Stimulated activated CD4-positive, alpha-beta T cell treated with anti-CD3 and anti-CD28 coated beads, TNF-alpha, amount 100 ng/mL, for 1 hour (primary cell): Measurements from ENCODE around the gene TNS3.

ENCODE experiments used
- DNase-seq, 3 donors: peaks; one replicate each; pipeline ENCODE4 v3.0.0-alpha.2; 2020; ENCODE audit warnings: low read depth in 3 of 3, low spot score in 1 of 3

Gene TNS3

GRCh38 chr7:47375121-47375938, 206.6 kb downstream of the TNS3 start:
- DNase-seq: no peak

- DNase-seq: no peak
These were observed 207.4 kb downstream of the TNS3 start for GRCh38 chr7:47374538-47374937.

GRCh38 chr7:47373871-47374451, 207.9 kb downstream of the TNS3 start:
- no peak for DNase-seq

GRCh38 chr7:47371733-47372368, 210.1 kb downstream of the TNS3 start:
- DNase-seq: no peak

GRCh38 chr7:47371317-47371716, 210.6 kb downstream of the TNS3 start:
- DNase-seq: no peak

- no peak for DNase-seq
These were observed 211.4 kb downstream of the TNS3 start for GRCh38 chr7:47370461-47371042.

- no peak for DNase-seq
These were observed 212.2 kb downstream of the TNS3 start for GRCh38 chr7:47369736-47370135.

GRCh38 chr7:47368190-47368812, 213.6 kb downstream of the TNS3 start:
- no peak for DNase-seq

- no peak for DNase-seq
These were observed 214.5 kb downstream of the TNS3 start for GRCh38 chr7:47367369-47367768.

- DNase-seq: no peak
These were observed 215.0 kb downstream of the TNS3 start for GRCh38 chr7:47366960-47367359.

GRCh38 chr7:47366211-47366610, 215.7 kb downstream of the TNS3 start:
- no peak for DNase-seq

- no peak for DNase-seq
These were observed 218.9 kb downstream of the TNS3 start for GRCh38 chr7:47362984-47363383.

GRCh38 chr7:47361746-47362215, 220.1 kb downstream of the TNS3 start:
- no peak for DNase-seq

- DNase-seq: no peak
These were observed 220.7 kb downstream of the TNS3 start for GRCh38 chr7:47361236-47361635.

GRCh38 chr7:47360301-47360900, 221.5 kb downstream of the TNS3 start:
- no peak for DNase-seq

GRCh38 chr7:47358944-47359588, 222.8 kb downstream of the TNS3 start:
- no peak for DNase-seq

- no peak for DNase-seq
These were observed 223.6 kb downstream of the TNS3 start for GRCh38 chr7:47358357-47358756.

- DNase-seq: no peak
These were observed 224.0 kb downstream of the TNS3 start for GRCh38 chr7:47357863-47358262.

GRCh38 chr7:47357361-47357760, 224.6 kb downstream of the TNS3 start:
- DNase-seq: no peak

- no peak for DNase-seq
These were observed 225.7 kb downstream of the TNS3 start for GRCh38 chr7:47356261-47356660.
